HepG2 (cell line): ENCODE data around the gene TEKT5. TPM values are rescaled to one million over a fixed set of nuclear protein-coding genes. Genes with fewer than 3 reads are reported as not detected.
A peak's percentile ranks its signal among the peaks of the same experiment; 100 is the strongest.

Experiments
- BRF2 ChIP-seq: sonication (generic); formaldehyde crosslinking; IDR thresholded peaks from 2 replicates; pipeline ENCODE4 v1.8.1; 2022; ENCODE audit warnings: mild to moderate bottlenecking, missing genetic modification reagents
- ELF1 ChIP-seq: sonication (generic); formaldehyde crosslinking; IDR thresholded peaks from 2 replicates; pipeline ENCODE4 v1.4.0; 2020; ENCODE audit warnings: missing genetic modification reagents
- HMG20A ChIP-seq: IDR thresholded peaks from 2 replicates; pipeline ENCODE4 v1.6.1; 2016; ENCODE audit warnings: borderline replicate concordance
- NFATC3 ChIP-seq: sonication (generic); formaldehyde crosslinking; IDR thresholded peaks from 2 replicates; pipeline ENCODE4 v1.5.1; 2020; ENCODE audit warnings: mild to moderate bottlenecking, missing genetic modification reagents
- PHB2 ChIP-seq: fragments of 450-650 bp; IDR thresholded peaks from 2 replicates; pipeline ENCODE4 v1.6.1; 2018; ENCODE audit not compliant: partially characterized antibody
- RORA ChIP-seq: sonication (generic); formaldehyde crosslinking; IDR thresholded peaks from 2 replicates; pipeline ENCODE4 v1.5.0; 2020; ENCODE audit warnings: mild to moderate bottlenecking, missing genetic modification reagents, moderate library complexity
- SNAPC2 ChIP-seq: sonication (generic); formaldehyde crosslinking; IDR thresholded peaks from 2 replicates; pipeline ENCODE4 v1.8.1; 2022; ENCODE audit warnings: mild to moderate bottlenecking, missing genetic modification reagents
- STAT5B ChIP-seq: sonication (generic); formaldehyde crosslinking; IDR thresholded peaks from 2 replicates; pipeline ENCODE4 v1.4.0; 2020; ENCODE audit warnings: missing genetic modification reagents
- TCF12 ChIP-seq, 2 experiments: fragments of 450-650 bp in 1 of 2; sonication (generic) in 1 of 2; formaldehyde crosslinking in 1 of 2; IDR thresholded peaks; 2 replicates each; pipeline versions ENCODE4 v1.6.1 to v1.8.0; 2017 to 2022; ENCODE audit warnings: antibody characterized with exemption in 1 of 2, mild to moderate bottlenecking in 1 of 2, missing genetic modification reagents in 1 of 2, moderate library complexity in 1 of 2
- TSC22D2 ChIP-seq: sonication (generic); formaldehyde crosslinking; IDR thresholded peaks from 2 replicates; pipeline ENCODE4 v1.5.1; 2020; ENCODE audit warnings: missing genetic modification reagents, mild to moderate bottlenecking, borderline replicate concordance
- ZBTB14 ChIP-seq: sonication (generic); formaldehyde crosslinking; IDR thresholded peaks from 2 replicates; pipeline ENCODE4 v1.4.0; 2020; ENCODE audit warnings: missing genetic modification reagents
- ZBTB2 ChIP-seq: sonication (generic); formaldehyde crosslinking; IDR thresholded peaks from 2 replicates; pipeline ENCODE4 v1.8.0; 2022; ENCODE audit warnings: low read depth, missing genetic modification reagents
- ZBTB20 ChIP-seq: sonication (generic); formaldehyde crosslinking; IDR thresholded peaks from 2 replicates; pipeline ENCODE4 v1.8.1; 2023; ENCODE audit warnings: missing genetic modification reagents, low read depth, mild to moderate bottlenecking, borderline replicate concordance
- ZFP62 ChIP-seq: sonication (generic); formaldehyde crosslinking; IDR thresholded peaks from 2 replicates; pipeline ENCODE4 v1.4.0; 2020; ENCODE audit warnings: missing genetic modification reagents
- ZNF160 ChIP-seq: sonication (generic); formaldehyde crosslinking; IDR thresholded peaks from 2 replicates; pipeline ENCODE4 v1.8.0; 2022; ENCODE audit warnings: mild to moderate bottlenecking, inconsistent platforms, missing genetic modification reagents
- ZNF260 ChIP-seq: sonication (generic); formaldehyde crosslinking; IDR thresholded peaks from 2 replicates; pipeline ENCODE4 v1.4.0; 2020; ENCODE audit warnings: missing genetic modification reagents, low read depth, mild to moderate bottlenecking, borderline replicate concordance
- ZNF292 ChIP-seq: sonication (generic); formaldehyde crosslinking; IDR thresholded peaks from 2 replicates; pipeline ENCODE4 v1.8.1; 2022; ENCODE audit warnings: mild to moderate bottlenecking, low read depth, missing genetic modification reagents, borderline replicate concordance
- ZNF503 ChIP-seq: sonication (generic); formaldehyde crosslinking; IDR thresholded peaks from 2 replicates; pipeline ENCODE4 v1.4.0; 2020; ENCODE audit warnings: missing genetic modification reagents
- ZNF580 ChIP-seq: IDR thresholded peaks from 2 replicates; pipeline ENCODE4 v1.6.1; 2016; ENCODE audit warnings: low read depth, borderline replicate concordance
- ZNF891 ChIP-seq: sonication (generic); formaldehyde crosslinking; IDR thresholded peaks from 2 replicates; pipeline ENCODE4 v1.5.0; 2020; ENCODE audit warnings: mild to moderate bottlenecking, missing genetic modification reagents
- ZSCAN31 ChIP-seq: sonication (generic); formaldehyde crosslinking; IDR thresholded peaks from 2 replicates; pipeline ENCODE4 v1.5.0; 2020; ENCODE audit warnings: low read depth, mild to moderate bottlenecking, missing genetic modification reagents
- polyA plus RNA-seq, 8 experiments: library from polyadenylated mRNA; depleted of rRNA in 3 of 8; stranded (reverse) in 7 of 8; unstranded in 1 of 8; fragments of >200 nt; fragmentation: Illumina TruSeq in 4 of 8; extraction: Trizol in 4 of 8; gene quantifications; 2 replicates each; pipeline versions ENCODE4 v1.2.1 to v1.2.3, GENCODE V29; 2011 to 2016; ENCODE audit warnings: low read depth in 4 of 8, missing spikeins in 1 of 8, mixed read lengths in 1 of 8; ENCODE audit not compliant: insufficient read depth in 1 of 8
- total RNA-seq, 5 experiments: library from RNA; depleted of rRNA; stranded (reverse); fragments of >200 nt; fragmentation: Illumina TruSeq; extraction: Trizol; gene quantifications; 2 replicates each; pipeline ENCODE4 v1.2.3, GENCODE V29; 2016; ENCODE audit warnings: low read depth in 1 of 5

TEKT5 gene
- total and polyA plus RNA-seq, 2 of the 13 experiments (the other 11 are each of a cell fraction or from before 2014, with no cell fraction given): 0.16 TPM; not detected in 1

- TF ChIP-seq PHB2 (no peak), BRF2 (no peak), NFATC3 (no peak), ZNF260 (CRISPR knock-in tag) (no peak), HMG20A (CRISPR knock-in tag) (peak; percentile 83; the same call in 1 of the 2 replicates), ZNF292 (CRISPR knock-in tag) (peak; percentile 85; the same call in 1 of the 2 replicates), ELF1 (CRISPR knock-in tag) (no peak), ZSCAN31 (CRISPR knock-in tag) (0 out of 2 replicates have a peak, but pooled peaks have one; percentile 37), ZBTB20 (CRISPR knock-in tag) (peak; percentile 52; the same call in 1 of the 2 replicates), TSC22D2 (CRISPR knock-in tag) (no peak), ZNF580 (CRISPR knock-in tag) (peak; percentile 66; the same call in 1 of the 2 replicates), ZFP62 (no peak), SNAPC2 (CRISPR knock-in tag) (peak; percentile 32; the same call in 1 of the 2 replicates), ZBTB14 (CRISPR knock-in tag) (no peak), ZNF503 (CRISPR knock-in tag) (no peak), ZBTB2 (no peak), STAT5B (CRISPR knock-in tag) (no peak), ZNF891 (CRISPR knock-in tag) (no peak), TCF12 (IDR thresholded peaks at IDR 0.05) (no peak), TCF12 (CRISPR knock-in tag; IDR thresholded peaks at IDR 0.05) (peak; percentile 64; the same call in 1 of the 2 replicates), ZNF160 (CRISPR knock-in tag) (no peak), RORA (CRISPR knock-in tag) (no peak)
Observed at GRCh38 chr16:10728003-10728887, 33.5 kb upstream of the TEKT5 start (continued).
